ENCODE data around the gene SDK1. TPM values are rescaled to one million over a fixed set of nuclear protein-coding genes. Genes with fewer than 3 reads are reported as not detected.
A peak's percentile ranks its signal among the peaks of the same experiment; 100 is the strongest.

Gene SDK1
- polyA plus RNA-seq, 10 donors = 1.9 to 6.0 (median 2.7) TPM

DNA sequence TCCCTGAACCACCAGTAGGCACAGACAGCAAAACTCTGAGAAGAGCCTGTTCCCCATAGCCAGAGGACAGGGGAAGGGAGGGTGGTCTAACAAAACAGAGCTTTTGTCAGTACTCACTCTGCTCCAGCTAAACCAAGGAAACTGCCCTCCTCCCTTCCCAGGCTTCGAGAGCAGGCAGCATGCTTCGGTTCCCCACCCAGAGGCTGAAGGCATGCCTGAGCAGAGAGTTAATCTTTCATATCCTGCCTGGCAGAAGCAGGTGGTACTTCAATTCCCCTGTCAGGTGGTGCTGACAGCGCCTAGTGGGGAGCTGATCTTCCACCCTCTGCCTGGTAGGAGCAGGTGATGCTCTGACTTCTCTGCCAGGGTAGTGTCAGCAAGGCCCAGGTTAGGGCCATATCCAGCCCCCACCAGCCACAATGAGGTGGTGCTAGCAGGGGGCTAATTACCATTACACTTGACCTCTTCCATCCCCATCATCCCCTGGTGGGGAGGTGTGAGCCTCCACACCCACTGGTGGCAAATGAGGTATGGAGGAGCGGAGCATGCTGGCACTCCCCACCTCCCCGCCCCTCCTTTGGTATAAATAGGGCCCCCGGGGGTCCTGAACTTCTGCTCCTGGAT lies 35.1 kb downstream of the SDK1 start:
- DNase-seq = peak in 1 of 3 donors; percentile 0

DNA sequence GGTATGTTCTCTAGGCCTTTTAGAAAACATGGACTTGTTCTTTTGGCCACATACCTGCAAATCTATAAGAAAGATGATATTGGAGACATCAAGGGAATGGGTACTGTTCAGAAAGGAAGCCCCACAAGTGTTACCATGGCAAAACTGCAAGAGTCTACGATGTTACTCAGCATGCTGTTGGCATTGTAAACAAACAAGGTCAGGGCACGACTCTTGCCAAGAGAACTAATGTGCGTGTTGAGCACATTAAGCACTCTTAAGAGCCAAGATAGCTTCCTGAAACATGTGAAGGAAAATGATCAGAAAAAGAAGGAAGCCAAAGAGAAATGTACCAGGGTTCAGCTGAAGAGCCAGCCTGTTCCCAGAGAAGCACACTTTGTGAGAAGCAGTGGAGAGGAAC lies 37.1 kb downstream of the SDK1 start:
- no peak for DNase-seq

DNA sequence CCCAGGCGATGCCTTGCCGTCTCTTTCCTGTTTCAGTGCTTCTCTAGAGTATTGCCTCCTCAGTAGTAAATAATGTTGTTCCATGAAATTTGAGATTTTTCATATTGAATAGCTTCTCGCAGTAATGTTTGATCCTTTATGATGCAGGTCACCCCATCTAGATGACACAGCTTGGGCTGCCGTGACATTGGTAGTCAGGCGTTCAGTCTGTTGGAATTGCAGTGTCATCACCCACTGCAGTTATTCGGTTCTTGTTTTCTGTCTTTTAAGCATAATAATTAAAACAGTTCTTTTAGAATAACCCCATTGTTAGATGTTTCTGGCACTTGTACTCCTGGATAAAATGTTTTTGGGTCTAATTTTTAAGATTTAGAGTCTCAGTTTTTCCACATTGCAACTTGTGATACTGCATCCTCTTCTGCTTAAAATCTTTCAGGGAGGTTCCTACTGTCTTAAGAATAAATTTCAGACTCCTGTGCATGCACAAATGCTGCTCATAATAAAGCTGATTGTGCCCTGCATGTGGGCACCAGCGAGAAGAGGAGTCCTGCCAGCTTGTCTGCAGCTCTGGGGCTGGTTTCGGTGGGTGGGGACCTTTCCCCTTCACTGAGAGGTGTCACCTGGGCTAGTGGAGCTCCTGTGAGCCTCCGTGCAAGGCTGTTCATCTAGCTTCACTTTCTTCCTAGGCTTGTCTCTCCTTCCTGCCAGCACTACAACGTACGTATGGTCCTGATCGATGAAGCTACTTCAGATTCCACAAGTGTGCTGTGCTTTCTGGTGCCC lies 44.8 kb downstream of the SDK1 start:
- DNase-seq = no peak

DNA sequence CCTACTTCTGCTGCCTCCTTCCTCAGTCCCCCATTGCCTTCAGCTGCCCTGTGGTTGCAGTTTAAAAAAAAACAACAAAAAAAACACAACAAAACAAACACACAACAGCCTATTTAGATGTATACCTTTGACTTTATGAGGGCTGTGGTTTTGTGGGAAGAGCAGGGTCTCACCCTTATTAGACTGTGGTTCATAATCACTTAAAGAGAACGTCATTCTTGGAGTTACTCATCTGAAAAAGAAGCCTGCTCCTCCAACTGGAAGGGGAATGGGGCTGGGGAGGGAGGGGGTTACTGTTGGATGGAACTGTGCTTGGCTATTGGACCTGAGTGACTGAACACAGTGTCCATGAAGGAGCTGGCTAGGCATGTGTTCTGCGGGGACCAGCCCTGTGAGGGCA lies 48.1 kb downstream of the SDK1 start:
- DNase-seq = no peak

DNA sequence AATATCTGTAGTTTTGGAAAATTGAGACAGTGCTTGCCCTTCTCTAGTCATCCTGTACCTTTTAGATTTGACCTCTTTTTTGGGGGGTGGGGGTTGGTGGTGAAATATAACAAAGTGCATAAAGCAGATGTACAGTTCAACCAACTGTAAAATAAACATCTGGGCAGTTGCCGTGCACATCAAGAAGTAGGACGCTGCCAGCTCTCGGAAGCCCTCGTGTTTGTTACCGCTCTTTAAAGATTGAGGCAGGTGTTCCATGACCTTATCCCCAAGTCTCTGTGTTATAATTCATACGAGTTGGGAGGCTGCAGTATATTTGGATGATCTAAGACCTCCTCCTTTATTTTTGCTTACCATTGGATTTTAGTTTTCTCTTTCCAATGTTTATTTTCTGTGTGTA lies 55.1 kb downstream of the SDK1 start:
- DNase-seq = no peak

DNA sequence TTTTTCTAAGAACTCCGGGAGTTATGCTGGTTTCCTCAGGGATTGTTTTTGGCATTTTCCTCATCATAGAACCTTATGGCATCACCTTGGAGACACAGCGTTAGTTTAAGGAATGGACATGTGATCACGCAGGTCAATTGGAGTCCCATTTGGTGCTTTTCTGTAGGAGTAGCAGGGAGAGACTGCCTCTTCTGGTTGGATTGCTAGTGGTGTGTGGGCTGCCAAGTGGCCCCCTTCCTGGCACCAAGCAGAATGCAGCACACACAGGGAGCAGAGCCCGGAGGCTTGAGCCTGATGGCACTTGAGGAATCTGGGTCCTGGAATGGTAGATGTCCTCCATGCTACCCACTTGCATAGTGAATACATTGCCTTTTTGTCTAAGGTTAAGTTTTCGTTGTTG lies 57.9 kb downstream of the SDK1 start:
- DNase-seq = no peak

DNA sequence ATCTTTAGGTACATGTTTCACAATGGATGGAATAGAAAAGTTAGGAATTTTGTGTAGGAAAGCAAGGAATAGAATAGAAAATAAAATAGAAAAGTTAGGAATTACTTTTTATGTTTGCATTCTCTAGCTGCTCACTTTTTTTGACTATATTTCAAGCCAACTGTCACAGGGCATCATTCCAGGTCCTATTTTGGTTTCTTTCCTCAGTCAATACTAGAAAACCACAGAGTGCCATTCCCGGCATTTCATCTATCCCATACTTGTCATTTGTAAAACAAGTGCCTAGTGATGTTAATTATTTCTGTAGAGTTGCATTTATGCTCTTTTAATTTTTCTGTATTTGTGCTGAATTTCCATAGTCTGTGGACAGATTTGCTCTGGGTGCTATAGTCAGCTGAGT lies 66.2 kb downstream of the SDK1 start:
- DNase-seq = no peak

DNA sequence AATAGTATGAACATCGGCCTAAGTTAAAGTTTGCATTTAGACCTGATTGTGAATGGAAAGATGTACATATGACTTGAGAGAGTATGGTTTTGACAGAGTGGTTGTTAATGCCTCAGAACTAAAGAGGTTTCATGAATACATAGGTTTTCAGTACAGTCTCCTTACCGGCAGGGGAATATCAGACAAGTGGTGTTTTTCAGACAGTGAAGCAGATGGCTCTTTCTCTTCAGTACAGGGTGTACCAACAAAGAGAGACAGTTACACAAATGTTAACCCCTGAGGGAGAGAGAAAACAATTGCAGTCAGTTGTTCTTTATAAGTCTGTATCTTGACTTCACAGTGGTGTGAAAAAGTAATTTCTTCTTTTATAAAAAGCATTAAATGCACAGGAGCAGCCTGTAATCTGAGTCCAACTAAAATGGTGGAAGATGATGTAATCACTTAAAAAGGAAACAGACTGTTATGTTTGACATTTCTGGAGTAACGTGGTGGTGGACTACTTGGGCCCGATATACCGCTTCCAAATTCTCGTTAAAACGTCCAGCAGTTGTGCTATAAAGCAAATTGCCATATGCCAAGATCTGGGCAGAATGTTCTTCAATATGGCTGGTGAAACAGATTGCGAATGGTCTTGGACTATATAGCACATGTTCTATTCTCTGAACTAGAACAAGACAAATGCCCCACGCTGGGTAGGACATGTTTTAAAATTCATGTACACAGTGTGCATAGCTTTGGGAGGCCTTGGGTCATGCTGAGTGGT lies 69.2 kb downstream of the SDK1 start:
- DNase-seq = no peak

DNA sequence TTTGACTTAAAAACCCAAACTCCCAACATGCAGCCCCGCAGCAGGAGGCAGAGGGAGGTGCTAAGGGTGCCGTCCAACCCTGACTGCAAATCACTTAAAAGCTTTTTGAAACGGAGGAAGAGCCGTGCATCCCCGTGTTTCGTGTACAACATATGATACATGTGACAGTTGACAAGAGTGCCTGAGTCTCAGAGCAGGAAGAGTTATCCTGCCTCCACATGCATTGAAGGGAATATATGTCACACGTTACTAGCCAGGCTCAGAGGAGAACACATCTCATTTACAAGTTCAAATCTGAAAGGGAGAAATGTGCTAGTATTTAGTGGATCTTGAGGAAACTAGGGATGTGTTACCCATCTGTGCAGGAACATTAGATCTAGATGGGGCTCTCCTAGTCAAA lies 69.9 kb downstream of the SDK1 start:
- no peak for DNase-seq

DNA sequence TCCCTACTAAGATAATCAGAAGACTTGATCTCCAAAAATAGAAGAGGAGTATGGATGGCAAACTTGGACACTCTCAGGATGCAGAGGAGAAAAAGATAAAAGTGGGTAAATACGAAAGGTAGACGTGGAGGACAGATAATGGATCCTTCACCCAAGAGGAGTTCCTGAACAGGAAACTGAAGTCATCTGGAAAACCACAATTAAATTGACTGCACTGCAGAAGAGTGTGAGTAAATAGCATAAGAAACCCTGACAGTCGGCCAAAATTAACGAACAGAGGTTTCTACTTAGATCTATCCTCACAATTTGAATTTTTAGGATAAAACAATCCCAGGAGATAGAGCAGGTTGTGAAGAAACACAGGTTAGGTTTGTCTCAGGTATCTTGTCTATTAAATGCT lies 70.5 kb downstream of the SDK1 start:
- DNase-seq = no peak

DNA sequence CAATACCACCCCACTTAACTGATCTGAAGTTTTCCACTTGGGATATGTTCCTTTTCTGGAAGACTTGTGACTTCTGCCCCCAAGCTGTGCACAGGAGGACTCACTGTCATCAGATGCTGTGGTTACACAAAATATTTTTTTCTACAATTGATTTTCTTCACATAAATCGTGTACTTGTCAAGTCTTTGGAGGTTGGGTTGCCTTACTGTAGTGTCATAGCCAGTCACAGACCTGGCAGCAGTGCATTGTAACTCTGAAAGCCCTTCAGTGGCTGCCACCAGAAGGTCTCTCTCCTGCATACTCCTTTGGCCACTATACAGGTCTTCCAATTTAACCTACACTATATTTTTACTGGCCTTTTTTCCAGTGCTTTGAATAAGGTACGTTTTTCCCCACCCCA lies 73.2 kb downstream of the SDK1 start:
- DNase-seq = no peak

DNA sequence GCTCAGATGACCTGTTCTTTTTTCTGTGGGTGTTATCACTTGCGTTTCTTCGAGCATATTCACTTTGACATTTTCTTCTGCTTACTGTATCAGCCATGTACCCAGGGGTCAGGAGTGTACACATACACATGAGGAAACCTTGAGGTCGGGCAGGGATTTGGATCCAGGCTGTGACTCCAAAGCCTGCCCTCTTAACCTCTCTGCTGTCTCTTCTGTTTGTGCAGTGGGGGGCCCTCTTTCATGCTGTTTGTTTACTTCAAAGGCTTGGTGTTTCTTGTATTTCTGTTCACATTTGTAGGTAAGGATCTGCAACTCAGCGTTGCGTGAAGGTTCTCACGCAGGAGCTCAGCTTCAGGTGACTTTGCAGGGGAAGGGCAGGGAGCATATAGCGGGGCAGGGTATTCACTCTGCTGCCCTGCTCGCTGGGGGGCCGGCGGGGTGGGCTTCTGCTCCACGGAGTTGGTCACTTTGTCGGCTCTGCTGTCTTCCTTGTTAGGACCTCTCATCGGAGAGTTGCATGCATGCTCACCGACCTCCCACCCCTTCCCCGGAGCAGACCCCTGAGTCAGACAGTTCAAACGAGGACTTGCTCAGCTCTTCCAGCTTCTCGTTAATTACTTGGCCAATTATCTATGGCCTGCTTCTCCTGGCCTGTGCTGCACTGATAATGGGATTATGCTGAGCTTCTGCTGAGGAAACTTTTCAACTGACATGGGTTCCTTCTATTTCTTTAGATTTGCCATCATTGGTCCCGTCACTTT lies 77.5 kb downstream of the SDK1 start:
- no peak for DNase-seq

DNA sequence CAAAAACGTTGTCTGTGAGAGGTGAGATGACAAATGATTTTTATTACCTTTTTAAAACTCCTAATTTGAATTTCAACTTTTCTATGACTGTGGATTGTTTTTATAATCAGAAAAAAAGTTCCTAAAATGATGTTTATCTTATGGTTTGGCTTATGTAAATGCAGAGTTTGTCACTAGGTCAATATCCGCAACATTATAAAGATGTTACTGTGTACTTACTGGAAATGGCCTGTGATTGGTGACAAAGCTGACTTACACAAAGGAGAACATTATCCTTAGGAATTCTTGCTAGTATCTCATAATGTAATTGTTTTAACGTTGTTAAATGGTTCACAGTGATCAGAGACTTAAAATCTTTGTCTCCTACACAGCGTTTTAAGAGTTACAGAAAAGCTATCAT lies 79.0 kb downstream of the SDK1 start:
- DNase-seq = no peak

DNA sequence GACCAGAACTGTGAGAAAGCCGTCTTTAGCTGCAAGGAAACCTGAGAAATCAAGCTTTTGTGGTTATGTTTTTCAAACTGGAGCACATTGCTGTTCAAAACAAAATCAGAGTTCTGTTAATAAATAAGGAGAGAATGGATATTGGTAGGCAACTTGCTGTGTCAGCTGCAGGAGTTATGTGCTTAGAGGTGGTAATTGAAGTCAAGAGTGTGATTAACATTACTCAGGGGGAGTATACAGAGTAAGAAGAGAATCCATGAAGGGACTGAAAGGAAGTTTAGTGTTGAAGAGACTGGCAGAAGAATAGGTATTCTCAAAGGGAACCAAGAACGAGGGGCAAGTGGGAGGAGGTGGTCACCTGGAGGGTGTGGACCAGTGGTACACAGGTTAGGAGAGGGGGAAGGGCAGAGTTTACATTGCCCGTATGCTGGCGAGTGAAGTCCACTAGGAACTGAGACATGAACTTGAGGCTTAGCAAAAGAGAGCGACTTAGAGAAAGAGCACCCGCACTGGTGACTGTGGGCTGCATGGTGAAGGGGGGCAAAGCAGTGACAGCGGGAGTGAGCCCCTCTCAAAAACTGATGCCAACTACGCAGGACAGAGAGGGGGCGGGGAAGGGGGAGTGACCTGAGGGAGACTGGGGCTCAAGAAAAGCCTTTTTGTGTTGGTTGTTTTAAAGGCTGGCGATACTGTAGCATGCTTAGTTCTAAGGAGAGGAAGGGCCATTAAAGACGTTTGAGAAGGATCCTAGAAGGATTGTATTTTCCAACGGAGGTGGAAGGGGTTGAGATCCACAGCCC lies 80.0 kb downstream of the SDK1 start:
- DNase-seq = no peak

DNA sequence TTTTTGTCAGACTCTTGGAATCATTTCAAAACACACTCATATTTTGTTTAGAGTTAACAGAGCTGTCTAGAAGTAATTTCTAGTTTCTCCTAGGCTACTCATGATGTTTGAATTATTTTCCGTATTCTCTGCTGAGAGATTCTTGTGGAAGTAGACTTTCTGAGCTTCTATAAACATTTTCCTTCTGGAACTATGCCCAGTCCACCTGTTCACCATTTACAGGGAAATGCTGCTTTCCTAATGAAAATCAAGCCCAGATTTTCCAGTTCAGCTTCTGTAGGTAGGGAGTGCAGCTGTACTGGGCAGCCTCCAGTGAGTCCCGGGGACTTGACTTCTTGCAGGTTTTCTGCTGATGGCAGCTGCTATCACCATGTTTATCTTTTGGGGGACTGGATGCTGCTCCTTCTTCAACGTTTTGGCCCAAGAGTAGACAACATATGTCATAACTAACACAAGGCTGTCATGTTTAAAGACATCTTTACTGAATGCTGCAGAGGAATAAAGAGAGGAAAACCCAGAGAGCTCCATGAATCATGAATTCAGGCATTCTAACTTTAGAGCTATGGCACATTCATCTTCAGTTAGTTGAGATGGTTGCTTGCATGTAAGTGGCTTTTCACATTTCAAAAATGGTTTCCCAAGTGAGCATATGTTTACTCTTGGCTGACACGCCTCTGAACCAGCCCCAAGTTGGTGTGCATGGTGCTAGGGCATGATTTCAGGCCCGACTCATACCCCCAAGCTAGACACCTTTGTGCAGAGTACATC lies 85.6 kb downstream of the SDK1 start:
- no peak for DNase-seq

DNA sequence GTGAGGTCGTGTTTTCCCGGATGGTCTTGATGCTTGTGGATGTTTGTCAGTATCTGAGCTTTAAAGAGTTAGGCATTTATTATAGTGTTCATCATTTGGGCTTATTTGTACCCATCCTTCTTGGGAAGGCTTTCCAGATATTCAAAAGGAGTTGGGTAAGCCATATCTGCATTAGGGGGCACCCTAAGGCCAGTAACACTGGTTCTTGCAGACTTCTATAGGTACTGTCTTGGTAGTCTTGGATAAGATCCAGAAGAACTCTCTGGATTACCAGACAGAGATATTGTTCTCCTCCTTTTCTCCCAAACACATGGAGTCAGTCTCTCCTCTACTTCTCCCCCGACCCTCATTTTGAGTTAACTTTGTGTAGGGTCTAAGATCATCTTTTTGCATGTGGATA lies 92.8 kb downstream of the SDK1 start:
- no peak for DNase-seq

DNA sequence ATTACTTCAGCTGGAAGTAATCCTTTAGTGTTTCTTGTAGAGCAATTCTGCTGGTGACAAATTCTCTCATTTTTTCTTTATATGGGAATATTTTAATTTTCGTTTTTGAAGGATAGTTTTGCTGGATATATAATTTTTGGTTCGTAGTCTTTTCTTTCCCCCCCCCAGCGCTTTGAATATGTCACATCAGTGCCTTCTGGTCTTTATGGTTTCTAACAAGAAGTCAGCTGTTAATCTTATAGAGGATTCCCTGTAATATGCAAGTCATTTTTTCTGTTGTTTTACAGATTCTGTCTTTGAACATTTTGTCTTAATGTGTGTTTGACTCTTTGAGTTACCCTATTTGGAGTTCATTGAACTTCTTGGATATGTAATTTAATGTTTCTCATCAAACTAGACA lies 96.3 kb downstream of the SDK1 start:
- DNase-seq = no peak

DNA sequence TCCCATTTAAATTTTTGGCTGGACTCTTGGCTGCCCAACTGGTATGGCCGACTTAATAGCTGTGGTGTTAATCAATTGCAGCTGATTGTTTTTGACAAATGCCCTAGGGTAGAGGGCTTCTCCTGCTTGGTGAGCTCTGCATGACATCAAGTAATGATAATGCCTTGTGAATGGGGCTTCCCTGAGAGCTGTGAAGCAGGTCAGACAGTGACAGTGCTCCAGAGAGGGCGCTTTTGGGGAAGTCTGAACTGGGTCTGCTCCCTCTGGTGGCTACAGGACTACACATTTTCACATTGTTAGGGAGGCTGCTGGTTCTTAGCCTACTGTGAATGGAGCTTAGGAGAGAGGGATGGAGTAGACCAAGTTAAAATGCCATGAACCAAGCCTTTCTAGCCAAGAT lies 98.8 kb downstream of the SDK1 start:
- peak in 1 of 3 donors; percentile 3 for DNase-seq

DNA sequence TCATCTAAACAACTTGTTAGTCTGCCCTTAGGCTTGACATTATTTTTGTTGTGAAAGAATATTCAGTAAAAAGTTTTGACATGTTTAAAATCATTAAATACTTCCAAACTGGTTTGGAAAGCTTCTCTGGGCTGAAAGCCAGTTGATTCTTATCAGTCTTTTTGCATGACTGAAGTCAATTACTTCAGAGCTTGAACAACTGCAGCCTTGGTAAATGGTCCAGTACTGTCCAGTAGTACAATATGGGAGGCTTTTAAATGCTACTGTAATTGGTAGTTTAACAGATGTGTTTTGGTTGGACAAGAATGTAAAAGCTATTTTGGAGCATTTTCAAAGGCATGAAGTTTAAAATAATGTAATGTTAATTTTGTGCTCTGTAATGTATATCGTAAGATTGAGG lies 103.4 kb downstream of the SDK1 start:
- DNase-seq = peak in 1 of 3 donors; percentile 4

DNA sequence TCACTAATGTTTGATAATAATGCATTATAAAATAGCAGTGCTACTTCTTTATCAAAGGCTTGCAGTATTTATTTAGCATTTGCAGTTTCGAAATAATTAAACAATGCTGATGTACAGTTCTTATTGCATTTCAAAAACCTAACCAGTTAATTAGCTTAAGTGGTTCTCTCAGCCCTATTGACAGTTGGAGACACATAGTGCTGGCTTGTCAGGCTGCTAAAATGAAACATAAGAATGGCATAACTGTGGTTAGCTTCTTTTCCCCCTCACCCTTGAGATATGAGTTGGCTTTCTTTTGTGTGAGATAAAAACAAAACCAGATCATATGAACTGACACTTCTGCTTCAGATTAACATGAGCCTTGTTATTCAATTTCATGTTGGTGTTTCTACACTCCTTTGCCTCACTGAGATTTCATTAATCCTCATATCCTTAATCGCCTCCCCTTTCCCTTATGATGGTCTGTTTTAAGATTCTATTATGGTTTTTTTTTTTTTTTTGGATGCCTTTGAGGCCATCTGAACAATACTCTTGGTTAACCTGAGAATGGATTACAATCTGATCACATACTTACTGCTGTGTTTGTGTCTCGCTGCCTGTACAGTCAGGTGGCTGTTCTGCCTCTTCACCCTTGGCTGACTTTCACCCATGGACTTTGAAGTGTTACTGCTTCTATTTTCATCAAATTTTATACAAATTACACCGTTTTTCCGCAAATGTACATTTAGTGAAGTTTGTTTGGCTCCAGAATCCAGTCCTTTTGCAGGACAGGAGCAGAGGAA lies 108.0 kb downstream of the SDK1 start:
- no peak for DNase-seq

Data from muscle of back (tissue), 11 donors.